ENCODE results near the gene OR2T3.
A peak's percentile ranks its signal among the peaks of the same experiment; 100 is the strongest.
"Not testable (repeated sequence)": the region's sequence is repeated elsewhere in the genome, so short reads cannot be mapped to it uniquely, and the experiment has no call there.

The OR2T3 gene

DNA sequence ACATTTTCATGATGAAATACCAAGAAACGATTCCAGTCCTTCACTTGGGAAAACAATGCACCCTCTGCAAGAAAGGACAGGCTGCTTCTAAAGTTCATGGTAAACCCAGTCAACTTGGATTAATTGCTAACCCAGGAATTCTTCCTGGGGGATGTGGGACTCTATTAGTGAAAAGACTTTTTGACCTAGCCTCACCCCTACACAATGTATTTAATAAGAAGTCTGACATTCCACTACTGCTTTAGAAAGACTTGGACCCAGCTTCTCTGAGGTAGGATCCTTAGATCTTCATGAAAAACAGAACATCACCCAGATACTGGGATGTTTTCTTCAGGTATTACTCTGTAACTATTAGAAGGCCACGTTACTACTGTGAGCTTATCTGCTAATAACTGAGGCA lies 27.8 kb upstream of the OR2T3 start, which contains the start of gene OR2T2:
TSS of gene OR2T2 (plus strand) at position 239 of the 400 bp plus-strand sequence. CDS start 7,161 bp downstream, outside the sequence.
- H3K23ac ChIP-seq (ENCODE audit: low read length); H3K4me3 ChIP-seq (ENCODE audit: low read depth, low read length); H3K9ac ChIP-seq (ENCODE audit: low read length); H4K8ac ChIP-seq (ENCODE audit: low read depth, low read length); H2AFZ ChIP-seq (ENCODE audit: insufficient read depth, low read length, poor library complexity); H3K79me2 ChIP-seq (ENCODE audit: control insufficient read depth, insufficient read depth, low read length, poor library complexity); H2BK12ac ChIP-seq (ENCODE audit: low read length); H3K4ac ChIP-seq (ENCODE audit: low read depth, low read length); H3K4me2 ChIP-seq (ENCODE audit: low read length); H3K14ac ChIP-seq (ENCODE audit: low read length); H3K27ac ChIP-seq (ENCODE audit: low read depth, low read length); H4K91ac ChIP-seq (ENCODE audit: low read depth, low read length); H2BK120ac ChIP-seq (ENCODE audit: insufficient read depth, low read length, poor library complexity); H3K27me3 ChIP-seq (ENCODE audit: insufficient read depth, low read length); DNase-seq; H3K79me1 ChIP-seq (ENCODE audit: low read length); H3K18ac ChIP-seq (ENCODE audit: low read length); H3K4me1 ChIP-seq (ENCODE audit: control insufficient read depth in 1 of 2, insufficient read depth in 2 of 2, low read length in 2 of 2); H4K12ac ChIP-seq (ENCODE audit: low read depth, low read length); H2BK5ac ChIP-seq (ENCODE audit: low read depth, low read length, poor library complexity); H3K36me3 ChIP-seq (ENCODE audit: control insufficient read depth in 1 of 2, insufficient read depth in 2 of 2, low read length in 2 of 2); H3K9me3 ChIP-seq (ENCODE audit: insufficient read depth, low read depth, low read length); H2AK5ac ChIP-seq (ENCODE audit: low read length): not testable (repeated sequence)
- WGBS (ENCODE audit: extremely low coverage, insufficient coverage, insufficient read length): no CpG with 5 or more reads among the region's 2 CpGs

DNA sequence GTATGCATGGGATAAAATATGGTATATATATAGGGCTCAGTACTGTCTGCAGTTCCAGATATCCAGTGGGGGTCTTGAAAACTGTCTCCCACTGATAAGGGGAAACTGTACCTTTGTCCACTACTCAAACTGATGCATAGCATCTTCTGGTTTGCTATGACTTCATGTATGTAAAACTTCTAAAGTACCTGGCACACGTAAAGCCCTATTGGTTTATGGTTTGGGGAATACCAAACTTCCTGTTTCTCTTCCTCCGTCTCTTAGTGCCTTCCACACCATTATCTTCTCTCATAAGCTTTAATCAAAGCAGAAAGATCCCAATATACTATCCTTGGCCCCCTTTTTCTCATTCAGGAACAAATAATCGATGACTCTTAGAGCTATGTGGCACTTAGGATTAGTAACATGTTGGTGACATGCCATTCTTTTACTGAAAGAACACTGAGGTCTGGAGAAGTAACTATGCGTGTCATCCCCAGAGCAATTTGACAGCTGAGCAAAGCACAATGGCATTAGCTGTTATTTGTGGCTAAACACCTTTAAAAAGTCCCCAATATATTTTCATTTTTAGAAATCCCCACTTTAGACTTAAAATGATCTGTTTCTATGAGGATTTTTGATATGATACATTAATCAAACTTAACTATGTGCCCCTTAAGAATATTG lies 24.6 kb upstream of the OR2T3 start:
- not testable (repeated sequence) for H4K12ac ChIP-seq (ENCODE audit: low read depth, low read length); H3K36me3 ChIP-seq (ENCODE audit: control insufficient read depth in 1 of 2, insufficient read depth in 2 of 2, low read length in 2 of 2); H3K4me1 ChIP-seq (ENCODE audit: control insufficient read depth in 1 of 2, insufficient read depth in 2 of 2, low read length in 2 of 2); H3K27ac ChIP-seq (ENCODE audit: low read depth, low read length); H3K9ac ChIP-seq (ENCODE audit: low read length); H2AFZ ChIP-seq (ENCODE audit: insufficient read depth, low read length, poor library complexity); H3K79me2 ChIP-seq (ENCODE audit: control insufficient read depth, insufficient read depth, low read length, poor library complexity); H2BK120ac ChIP-seq (ENCODE audit: insufficient read depth, low read length, poor library complexity); H2BK12ac ChIP-seq (ENCODE audit: low read length); H3K23ac ChIP-seq (ENCODE audit: low read length); H3K18ac ChIP-seq (ENCODE audit: low read length); H3K4me2 ChIP-seq (ENCODE audit: low read length); H3K4me3 ChIP-seq (ENCODE audit: low read depth, low read length); H3K14ac ChIP-seq (ENCODE audit: low read length); DNase-seq; H3K9me3 ChIP-seq (ENCODE audit: insufficient read depth, low read depth, low read length); H3K27me3 ChIP-seq (ENCODE audit: insufficient read depth, low read length); H4K91ac ChIP-seq (ENCODE audit: low read depth, low read length); H4K8ac ChIP-seq (ENCODE audit: low read depth, low read length); H3K79me1 ChIP-seq (ENCODE audit: low read length); H2BK5ac ChIP-seq (ENCODE audit: low read depth, low read length, poor library complexity); H3K4ac ChIP-seq (ENCODE audit: low read depth, low read length); H2AK5ac ChIP-seq (ENCODE audit: low read length)
- WGBS (ENCODE audit: extremely low coverage, insufficient coverage, insufficient read length): no CpG with 5 or more reads among the region's 4 CpGs

DNA sequence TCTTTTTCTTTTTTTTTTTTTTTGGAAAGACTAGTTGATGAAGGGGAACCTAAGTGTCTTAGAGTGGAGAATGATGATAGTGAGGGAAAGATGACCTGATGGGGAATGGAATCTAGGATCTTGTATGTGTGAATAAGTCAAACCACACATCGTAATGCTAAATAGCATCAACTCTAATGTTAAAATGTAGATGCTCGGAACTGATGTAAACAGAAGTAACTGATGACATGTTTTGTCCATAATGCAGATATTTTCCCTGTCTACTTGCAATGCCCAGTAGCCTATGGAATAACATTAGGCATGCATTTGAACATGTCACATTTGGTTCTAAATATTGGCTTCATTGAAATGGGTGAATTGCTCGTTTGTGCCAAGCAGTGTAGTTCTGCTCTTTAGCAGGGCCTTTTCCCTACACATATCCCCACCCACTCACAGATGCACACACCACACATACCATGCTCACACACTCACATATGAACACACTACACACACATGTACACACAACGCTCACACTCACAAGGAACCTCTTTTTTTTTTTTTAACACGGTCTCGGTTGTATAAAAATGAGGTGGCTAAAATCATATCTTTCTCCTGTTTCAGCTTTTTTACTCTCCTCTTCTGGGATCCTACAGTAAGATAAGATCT lies 23.2 kb upstream of the OR2T3 start:
- no CpG with 5 or more reads among the region's 6 CpGs for WGBS (ENCODE audit: extremely low coverage, insufficient coverage, insufficient read length)

DNA sequence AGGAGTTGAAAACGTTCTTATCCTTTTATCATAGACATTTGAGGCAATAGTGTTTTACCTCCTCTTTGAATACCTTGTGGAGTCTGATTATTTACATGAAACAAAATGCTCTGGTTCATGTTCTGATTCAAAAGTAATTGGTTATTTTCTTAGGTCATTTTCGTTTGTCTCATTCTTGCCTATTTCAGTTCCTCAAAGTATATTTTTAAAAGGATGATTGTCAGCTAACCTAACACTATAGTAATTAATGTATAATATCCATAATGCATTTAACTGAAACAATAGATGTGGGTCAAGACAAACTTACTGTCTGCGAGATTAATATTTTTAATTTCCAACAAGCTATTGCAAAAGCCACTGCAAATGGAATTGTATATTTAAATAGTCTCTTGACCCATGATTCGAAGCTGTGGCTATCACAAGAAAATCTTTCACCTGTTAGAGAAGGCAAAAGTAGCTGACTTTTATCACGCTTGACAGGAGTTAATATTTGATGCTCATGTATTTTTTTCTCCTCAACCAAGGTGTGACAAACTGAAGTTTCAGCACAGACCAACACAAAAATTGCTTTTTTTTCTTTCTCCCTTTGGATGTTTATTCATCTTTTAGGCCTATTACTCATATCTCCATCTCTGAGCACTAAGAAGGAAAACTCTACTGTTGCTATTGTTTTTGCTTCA lies 22.5 kb upstream of the OR2T3 start:
- H3K27ac ChIP-seq (ENCODE audit: low read depth, low read length); H2BK5ac ChIP-seq (ENCODE audit: low read depth, low read length, poor library complexity); H3K27me3 ChIP-seq (ENCODE audit: insufficient read depth, low read length); H3K14ac ChIP-seq (ENCODE audit: low read length); H3K9ac ChIP-seq (ENCODE audit: low read length); H2AFZ ChIP-seq (ENCODE audit: insufficient read depth, low read length, poor library complexity); DNase-seq; H3K36me3 ChIP-seq (ENCODE audit: control insufficient read depth in 1 of 2, insufficient read depth in 2 of 2, low read length in 2 of 2); H3K4ac ChIP-seq (ENCODE audit: low read depth, low read length); H4K12ac ChIP-seq (ENCODE audit: low read depth, low read length); H3K9me3 ChIP-seq (ENCODE audit: insufficient read depth, low read depth, low read length); H3K79me1 ChIP-seq (ENCODE audit: low read length); H4K8ac ChIP-seq (ENCODE audit: low read depth, low read length); H2BK12ac ChIP-seq (ENCODE audit: low read length); H3K4me2 ChIP-seq (ENCODE audit: low read length); H2BK120ac ChIP-seq (ENCODE audit: insufficient read depth, low read length, poor library complexity); H3K18ac ChIP-seq (ENCODE audit: low read length); H4K91ac ChIP-seq (ENCODE audit: low read depth, low read length); H3K4me3 ChIP-seq (ENCODE audit: low read depth, low read length); H2AK5ac ChIP-seq (ENCODE audit: low read length); H3K4me1 ChIP-seq (ENCODE audit: control insufficient read depth in 1 of 2, insufficient read depth in 2 of 2, low read length in 2 of 2); H3K79me2 ChIP-seq (ENCODE audit: control insufficient read depth, insufficient read depth, low read length, poor library complexity); H3K23ac ChIP-seq (ENCODE audit: low read length): not testable (repeated sequence)
- no CpG with 5 or more reads among the region's 5 CpGs for WGBS (ENCODE audit: extremely low coverage, insufficient coverage, insufficient read length)

More for the DNA sequence above, 23.2 kb upstream of the OR2T3 start:
- H3K14ac ChIP-seq (ENCODE audit: low read length); H2AFZ ChIP-seq (ENCODE audit: insufficient read depth, low read length, poor library complexity); H2BK5ac ChIP-seq (ENCODE audit: low read depth, low read length, poor library complexity); H3K9me3 ChIP-seq (ENCODE audit: insufficient read depth, low read depth, low read length); H2BK12ac ChIP-seq (ENCODE audit: low read length); H3K9ac ChIP-seq (ENCODE audit: low read length); H3K79me1 ChIP-seq (ENCODE audit: low read length); H3K27me3 ChIP-seq (ENCODE audit: insufficient read depth, low read length); H3K4ac ChIP-seq (ENCODE audit: low read depth, low read length); H3K79me2 ChIP-seq (ENCODE audit: control insufficient read depth, insufficient read depth, low read length, poor library complexity); H3K27ac ChIP-seq (ENCODE audit: low read depth, low read length); H3K4me3 ChIP-seq (ENCODE audit: low read depth, low read length); H4K8ac ChIP-seq (ENCODE audit: low read depth, low read length); H4K91ac ChIP-seq (ENCODE audit: low read depth, low read length); H3K36me3 ChIP-seq (ENCODE audit: control insufficient read depth in 1 of 2, insufficient read depth in 2 of 2, low read length in 2 of 2); H3K18ac ChIP-seq (ENCODE audit: low read length); H2AK5ac ChIP-seq (ENCODE audit: low read length); H3K4me2 ChIP-seq (ENCODE audit: low read length); H3K23ac ChIP-seq (ENCODE audit: low read length); H3K4me1 ChIP-seq (ENCODE audit: control insufficient read depth in 1 of 2, insufficient read depth in 2 of 2, low read length in 2 of 2); H4K12ac ChIP-seq (ENCODE audit: low read depth, low read length); H2BK120ac ChIP-seq (ENCODE audit: insufficient read depth, low read length, poor library complexity): not testable (repeated sequence)
- peak in 1 of 2 donors; percentile 3 for DNase-seq
